ENCODE results near the gene LRRC63. TPM values are rescaled to one million over a fixed set of nuclear protein-coding genes. Genes with fewer than 3 reads are reported as not detected.

The LRRC63 gene
- polyA plus RNA-seq, 1 of the 3 experiments (the other 2 are of a cell fraction) = 0.03 TPM

DNA sequence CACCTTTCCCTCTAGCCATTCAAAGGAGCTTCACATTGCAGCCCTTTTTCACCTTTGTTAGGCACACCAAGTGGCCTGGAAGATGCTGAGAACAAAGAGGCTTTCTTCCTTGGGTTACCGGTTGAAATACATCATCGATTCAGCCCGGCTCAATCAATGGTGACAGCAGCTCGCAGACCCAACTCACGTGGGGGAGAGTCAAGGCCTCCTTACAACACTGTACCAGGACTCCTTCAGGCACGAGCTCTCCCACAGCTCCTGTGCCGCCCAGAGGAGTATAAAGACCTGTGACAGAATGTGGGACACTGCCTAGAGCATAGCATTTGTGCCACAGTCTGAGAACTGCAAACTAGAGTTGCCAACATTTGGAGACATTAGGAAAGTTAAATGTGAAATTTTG is 3.9 kb upstream of the LRRC63 start:
- Histone ChIP-seq H2AFZ (ENCODE audit: low read depth) (no peak overlapping the region), H3K9me2 (no peaks in the 10 kb centered on the region), H3K27me3 (ENCODE audit: insufficient read depth) (no peaks in the 10 kb centered on the region), H3K4me2 (no peak overlapping the region), H3K27ac (ENCODE audit: low read depth in 2 of 2, low read length in 1 of 2) (no peak overlapping the region), H4K20me1 (ENCODE audit: insufficient read depth) (no peaks in the 10 kb centered on the region), H3K79me2 (ENCODE audit: insufficient read depth) (no peaks in the 10 kb centered on the region), H3F3A (replicated peaks; ENCODE audit: insufficient read depth) (no peaks in the 10 kb centered on the region), H3K9me3 (no peaks in the 10 kb centered on the region), H3K4me3 (ENCODE audit: low read depth in 2 of 2, low read length in 1 of 2) (no peak overlapping the region), H3K9ac (no peak overlapping the region), H3K36me3 (replicated peaks in 1 of 2; ENCODE audit: control insufficient read depth in 1 of 2, insufficient read depth in 2 of 2, low read length in 1 of 2) (no peaks in the 10 kb centered on the region), H3K4me1 (ENCODE audit: control insufficient read depth in 1 of 2, insufficient read depth in 2 of 2, low read depth in 1 of 2, low read length in 1 of 2) (peaks cover 0 to 10% of the 10 kb centered on the region in 2 experiments; a peak in 2 of 4 replicates)
- WGBS (ENCODE audit: low lambda C conversion rate) = 95% methylated on average over 4 of the region's 7 CpGs
- CTCF ChIA-PET = interaction anchor here (1.2 kb wide), 1 partner anchor 20 kb away, joined by 4 read pairs; no protein-coding TSS in a partner anchor
- no peak for DNase-seq
- POLR2A ChIA-PET = no interaction called here
- TF ChIP-seq JUND (IDR thresholded peaks at IDR 0.05) (no peak), RCOR1 (IDR thresholded peaks at IDR 0.05; ENCODE audit: low read length) (no peak), SMC3 (IDR thresholded peaks at IDR 0.05; ENCODE audit: low read depth, low read length) (no peak), YY1 (IDR thresholded peaks at IDR 0.05; ENCODE audit: low read depth) (no peak), EP300 (IDR thresholded peaks at IDR 0.05; ENCODE audit: borderline replicate concordance in 1 of 2, low read depth in 1 of 2, low read length in 1 of 2) (no peak), CTCF (IDR thresholded peaks at IDR 0.05) (no peak), TEAD4 (IDR thresholded peaks at IDR 0.05; ENCODE audit: borderline replicate concordance, insufficient read depth) (no peak), SIN3A (IDR thresholded peaks at IDR 0.05; ENCODE audit: borderline replicate concordance, low read depth, low read length) (no peak), NFIC (IDR thresholded peaks at IDR 0.05; ENCODE audit: borderline replicate concordance) (no peak), EZH2phosphoT487 (IDR thresholded peaks at IDR 0.05; ENCODE audit: borderline replicate concordance, low read depth) (no peak), MAX (IDR thresholded peaks at IDR 0.05; ENCODE audit: low read depth) (no peak), CHD2 (IDR thresholded peaks at IDR 0.05; ENCODE audit: low read length, partially characterized antibody) (no peak), MEF2A (IDR thresholded peaks at IDR 0.05; ENCODE audit: borderline replicate concordance, low read depth) (no peak), RXRA (IDR thresholded peaks at IDR 0.05; ENCODE audit: borderline replicate concordance, low read depth) (no peak), GABPA (IDR thresholded peaks at IDR 0.05; ENCODE audit: low read depth) (no peak)
- TF ChIP-seq, protein P1, sequence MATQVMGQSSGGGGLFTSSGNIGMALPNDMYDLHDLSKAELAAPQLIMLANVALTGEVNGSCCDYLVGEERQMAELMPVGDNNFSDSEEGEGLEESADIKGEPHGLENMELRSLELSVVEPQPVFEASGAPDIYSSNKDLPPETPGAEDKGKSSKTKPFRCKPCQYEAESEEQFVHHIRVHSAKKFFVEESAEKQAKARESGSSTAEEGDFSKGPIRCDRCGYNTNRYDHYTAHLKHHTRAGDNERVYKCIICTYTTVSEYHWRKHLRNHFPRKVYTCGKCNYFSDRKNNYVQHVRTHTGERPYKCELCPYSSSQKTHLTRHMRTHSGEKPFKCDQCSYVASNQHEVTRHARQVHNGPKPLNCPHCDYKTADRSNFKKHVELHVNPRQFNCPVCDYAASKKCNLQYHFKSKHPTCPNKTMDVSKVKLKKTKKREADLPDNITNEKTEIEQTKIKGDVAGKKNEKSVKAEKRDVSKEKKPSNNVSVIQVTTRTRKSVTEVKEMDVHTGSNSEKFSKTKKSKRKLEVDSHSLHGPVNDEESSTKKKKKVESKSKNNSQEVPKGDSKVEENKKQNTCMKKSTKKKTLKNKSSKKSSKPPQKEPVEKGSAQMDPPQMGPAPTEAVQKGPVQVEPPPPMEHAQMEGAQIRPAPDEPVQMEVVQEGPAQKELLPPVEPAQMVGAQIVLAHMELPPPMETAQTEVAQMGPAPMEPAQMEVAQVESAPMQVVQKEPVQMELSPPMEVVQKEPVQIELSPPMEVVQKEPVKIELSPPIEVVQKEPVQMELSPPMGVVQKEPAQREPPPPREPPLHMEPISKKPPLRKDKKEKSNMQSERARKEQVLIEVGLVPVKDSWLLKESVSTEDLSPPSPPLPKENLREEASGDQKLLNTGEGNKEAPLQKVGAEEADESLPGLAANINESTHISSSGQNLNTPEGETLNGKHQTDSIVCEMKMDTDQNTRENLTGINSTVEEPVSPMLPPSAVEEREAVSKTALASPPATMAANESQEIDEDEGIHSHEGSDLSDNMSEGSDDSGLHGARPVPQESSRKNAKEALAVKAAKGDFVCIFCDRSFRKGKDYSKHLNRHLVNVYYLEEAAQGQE (IDR thresholded peaks at IDR 0.05; ENCODE audit: low read depth, low read length) = no peak
- TF ChIP-seq, protein P2, sequence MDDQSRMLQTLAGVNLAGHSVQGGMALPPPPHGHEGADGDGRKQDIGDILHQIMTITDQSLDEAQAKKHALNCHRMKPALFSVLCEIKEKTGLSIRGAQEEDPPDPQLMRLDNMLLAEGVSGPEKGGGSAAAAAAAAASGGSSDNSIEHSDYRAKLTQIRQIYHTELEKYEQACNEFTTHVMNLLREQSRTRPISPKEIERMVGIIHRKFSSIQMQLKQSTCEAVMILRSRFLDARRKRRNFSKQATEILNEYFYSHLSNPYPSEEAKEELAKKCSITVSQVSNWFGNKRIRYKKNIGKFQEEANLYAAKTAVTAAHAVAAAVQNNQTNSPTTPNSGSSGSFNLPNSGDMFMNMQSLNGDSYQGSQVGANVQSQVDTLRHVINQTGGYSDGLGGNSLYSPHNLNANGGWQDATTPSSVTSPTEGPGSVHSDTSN (IDR thresholded peaks at IDR 0.05) = no peak
